NCI-H1694 (cell line): ENCODE measurements around the gene CARMIL1.

Experiments
- DNase-seq: peaks from one replicate; lab custom pipeline; 2025; lab: John Stamatoyannopoulos, UW

Gene CARMIL1

GRCh38 chr6:25278914-25279747 lies at the start of gene CARMIL1:
Gene CARMIL1, plus strand, starts transcription at chr6:25279374. Its CDS starts 422 bp downstream, at chr6:25279796.
- DNase-seq, result peak; percentile 43

- DNase-seq, result no peak
Observed at GRCh38 chr6:25229671-25230321, 49.4 kb upstream of the CARMIL1 start.

- DNase-seq, result no peak
Observed at GRCh38 chr6:25232479-25232878, 46.7 kb upstream of the CARMIL1 start.

GRCh38 chr6:25233226-25233625 lies 45.9 kb upstream of the CARMIL1 start:
- DNase-seq, result no peak

- no peak for DNase-seq
Observed at GRCh38 chr6:25237579-25237978, 41.6 kb upstream of the CARMIL1 start.

- no peak for DNase-seq
Observed at GRCh38 chr6:25239059-25239458, 40.1 kb upstream of the CARMIL1 start.

GRCh38 chr6:25239498-25239897 lies 39.7 kb upstream of the CARMIL1 start:
- DNase-seq, result no peak

- no peak for DNase-seq
Observed at GRCh38 chr6:25242567-25242966, 36.6 kb upstream of the CARMIL1 start.

GRCh38 chr6:25244865-25245264 lies 34.3 kb upstream of the CARMIL1 start:
- DNase-seq, result no peak

GRCh38 chr6:25248123-25248522 lies 31.1 kb upstream of the CARMIL1 start:
- no peak for DNase-seq

GRCh38 chr6:25249133-25249532 lies 30.0 kb upstream of the CARMIL1 start:
- DNase-seq, result no peak

GRCh38 chr6:25250878-25251277 lies 28.3 kb upstream of the CARMIL1 start:
- DNase-seq, result no peak

- DNase-seq, result no peak
Observed at GRCh38 chr6:25251426-25251825, 27.7 kb upstream of the CARMIL1 start.

GRCh38 chr6:25253351-25253750 lies 25.8 kb upstream of the CARMIL1 start:
- DNase-seq, result no peak

GRCh38 chr6:25254671-25255070 lies 24.5 kb upstream of the CARMIL1 start:
- DNase-seq, result no peak

- no peak for DNase-seq
Observed at GRCh38 chr6:25257686-25258348, 21.4 kb upstream of the CARMIL1 start.

- no peak for DNase-seq
Observed at GRCh38 chr6:25259756-25260155, 19.4 kb upstream of the CARMIL1 start.

- no peak for DNase-seq
Observed at GRCh38 chr6:25263657-25264056, 15.5 kb upstream of the CARMIL1 start.

GRCh38 chr6:25266456-25267100 lies 12.6 kb upstream of the CARMIL1 start:
- DNase-seq, result no peak

- no peak for DNase-seq
Observed at GRCh38 chr6:25267662-25268061, 11.5 kb upstream of the CARMIL1 start.

- DNase-seq, result no peak
Observed at GRCh38 chr6:25270559-25270958, 8.6 kb upstream of the CARMIL1 start.

- no peak for DNase-seq
Observed at GRCh38 chr6:25275436-25275835, 3.7 kb upstream of the CARMIL1 start.
